ENCODE data around the gene AFG1L. TPM values are rescaled to one million over a fixed set of nuclear protein-coding genes. Genes with fewer than 3 reads are reported as not detected.

Gene AFG1L
- total RNA-seq, 2 donors from 2014 or later: 3.5 TPM

DNA sequence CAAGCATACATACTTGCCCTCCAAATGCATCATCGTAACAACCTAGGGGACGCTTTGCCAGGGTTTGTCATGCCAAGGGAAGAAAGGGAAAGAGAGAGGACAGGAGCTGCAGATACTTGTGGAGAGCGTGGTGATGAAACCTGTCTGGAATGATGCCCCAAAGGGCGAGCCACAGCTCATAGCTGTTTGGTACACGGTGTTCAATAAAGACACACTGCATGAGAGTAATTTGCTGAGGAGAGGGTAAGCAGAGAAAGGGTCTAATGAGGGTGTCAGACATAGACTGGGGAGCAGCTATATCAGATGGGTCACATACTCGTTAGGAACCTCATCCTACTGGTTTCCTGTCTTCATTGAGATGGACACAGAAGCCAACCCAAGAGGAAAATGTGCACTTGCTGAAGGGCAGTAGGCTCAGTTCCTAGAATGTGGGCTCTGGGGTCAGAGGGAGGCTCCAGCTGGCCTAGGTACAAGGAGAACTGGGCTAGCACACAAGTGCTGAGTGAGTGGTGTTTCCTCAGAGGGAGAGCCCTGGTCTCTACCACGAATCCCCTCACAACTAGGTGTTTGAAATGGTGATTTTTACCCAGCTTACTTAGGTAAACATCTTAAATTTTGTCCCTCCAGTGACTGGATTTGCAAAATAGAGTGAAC is 260.7 kb downstream of the AFG1L start:
- WGBS: 34% methylated on average over 7 of the region's 7 CpGs
- peak overlapping the region; percentile 61 to 100 for H3K27ac ChIP-seq
- TF ChIP-seq, protein P1, sequence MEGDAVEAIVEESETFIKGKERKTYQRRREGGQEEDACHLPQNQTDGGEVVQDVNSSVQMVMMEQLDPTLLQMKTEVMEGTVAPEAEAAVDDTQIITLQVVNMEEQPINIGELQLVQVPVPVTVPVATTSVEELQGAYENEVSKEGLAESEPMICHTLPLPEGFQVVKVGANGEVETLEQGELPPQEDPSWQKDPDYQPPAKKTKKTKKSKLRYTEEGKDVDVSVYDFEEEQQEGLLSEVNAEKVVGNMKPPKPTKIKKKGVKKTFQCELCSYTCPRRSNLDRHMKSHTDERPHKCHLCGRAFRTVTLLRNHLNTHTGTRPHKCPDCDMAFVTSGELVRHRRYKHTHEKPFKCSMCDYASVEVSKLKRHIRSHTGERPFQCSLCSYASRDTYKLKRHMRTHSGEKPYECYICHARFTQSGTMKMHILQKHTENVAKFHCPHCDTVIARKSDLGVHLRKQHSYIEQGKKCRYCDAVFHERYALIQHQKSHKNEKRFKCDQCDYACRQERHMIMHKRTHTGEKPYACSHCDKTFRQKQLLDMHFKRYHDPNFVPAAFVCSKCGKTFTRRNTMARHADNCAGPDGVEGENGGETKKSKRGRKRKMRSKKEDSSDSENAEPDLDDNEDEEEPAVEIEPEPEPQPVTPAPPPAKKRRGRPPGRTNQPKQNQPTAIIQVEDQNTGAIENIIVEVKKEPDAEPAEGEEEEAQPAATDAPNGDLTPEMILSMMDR (IDR thresholded peaks at IDR 0.05): no peak
- TF ChIP-seq POLR2A (IDR thresholded peaks at IDR 0.05): no peak
- TF ChIP-seq POLR2AphosphoS5 (IDR thresholded peaks at IDR 0.05): peak; percentile 82
- intact Hi-C loops (cut with DNase I): loop anchor here (5.0 kb wide), 3 partner anchors 227 to 452 kb away; no protein-coding TSS in a partner anchor
- no peak overlapping the region for H3K4me3 ChIP-seq
- no peaks in the 10 kb centered on the region for H3K4me1 ChIP-seq (replicated peaks)
- no peaks in the 10 kb centered on the region for H3K36me3 ChIP-seq
- DNase-seq (ENCODE audit: low spot score): peak; percentile 79
- H3K27me3 ChIP-seq (replicated peaks; ENCODE audit: insufficient read depth): no peaks in the 10 kb centered on the region
- H3K9me3 ChIP-seq: no peaks in the 10 kb centered on the region

DNA sequence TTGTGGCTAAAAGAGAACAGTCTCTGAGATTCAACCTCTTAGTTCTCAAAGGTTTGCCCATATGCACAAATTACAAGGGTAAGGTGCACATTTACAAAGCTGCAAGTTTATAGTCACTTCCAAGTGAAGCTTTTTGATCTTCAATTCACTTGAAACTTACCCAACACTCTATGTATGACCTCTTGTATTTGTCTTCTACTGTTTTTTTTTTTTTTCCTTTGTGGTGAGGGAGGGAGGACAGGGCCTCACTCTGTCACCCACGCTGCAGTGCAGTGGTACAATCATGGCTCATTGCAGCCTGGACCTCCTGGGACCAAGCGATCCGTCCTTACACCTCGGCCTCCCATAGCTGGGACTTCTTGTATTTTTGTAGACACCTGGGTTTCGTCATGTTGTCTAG is 261.4 kb downstream of the AFG1L start:
- WGBS: 86% methylated on average over 5 of the region's 5 CpGs
- Histone ChIP-seq H3K36me3 (no peaks in the 10 kb centered on the region), H3K4me3 (no peak overlapping the region), H3K9me3 (no peaks in the 10 kb centered on the region), H3K4me1 (replicated peaks) (no peaks in the 10 kb centered on the region), H3K27me3 (replicated peaks; ENCODE audit: insufficient read depth) (no peaks in the 10 kb centered on the region), H3K27ac (peak overlapping the region; percentile 99 to 100)
- intact Hi-C loops (cut with DNase I): loop anchor here (5.0 kb wide), 3 partner anchors 226 to 451 kb away; no protein-coding TSS in a partner anchor
- DNase-seq (ENCODE audit: low spot score): no peak
- TF ChIP-seq, protein P1 (IDR thresholded peaks at IDR 0.05): no peak
- TF ChIP-seq POLR2A (IDR thresholded peaks at IDR 0.05) (no peak), POLR2AphosphoS5 (IDR thresholded peaks at IDR 0.05) (no peak)

DNA sequence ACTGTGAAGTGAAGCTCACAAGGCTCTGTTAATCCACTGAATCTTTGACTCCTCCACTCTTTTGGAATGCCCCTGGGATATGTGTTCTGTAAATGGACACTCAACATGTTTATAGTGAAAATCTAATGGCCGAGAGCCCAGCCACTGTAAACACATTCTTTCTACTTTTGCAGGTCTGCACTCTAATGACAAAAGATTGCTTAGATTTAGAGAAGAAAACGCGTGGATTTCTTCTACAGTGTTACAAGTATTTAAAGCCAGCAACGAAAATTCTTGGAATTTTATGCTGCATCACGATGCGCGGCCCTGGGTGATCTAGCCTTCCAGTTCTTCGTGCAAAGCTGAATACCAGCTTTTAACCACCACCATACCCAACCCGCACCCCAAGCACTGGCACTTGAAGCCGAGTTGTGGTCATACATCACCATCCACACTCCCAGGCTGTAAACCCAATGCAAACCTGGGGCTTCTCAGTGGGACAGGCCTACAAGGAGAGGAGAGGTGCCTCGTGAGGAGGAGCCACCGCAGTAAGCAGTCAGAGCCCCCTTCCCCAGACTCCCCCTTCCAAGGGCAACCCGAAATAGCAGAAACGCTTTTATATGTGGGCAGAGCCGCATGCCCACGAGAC is 262.1 kb downstream of the AFG1L start:
- peak; percentile 42 for DNase-seq (ENCODE audit: low spot score)

DNA sequence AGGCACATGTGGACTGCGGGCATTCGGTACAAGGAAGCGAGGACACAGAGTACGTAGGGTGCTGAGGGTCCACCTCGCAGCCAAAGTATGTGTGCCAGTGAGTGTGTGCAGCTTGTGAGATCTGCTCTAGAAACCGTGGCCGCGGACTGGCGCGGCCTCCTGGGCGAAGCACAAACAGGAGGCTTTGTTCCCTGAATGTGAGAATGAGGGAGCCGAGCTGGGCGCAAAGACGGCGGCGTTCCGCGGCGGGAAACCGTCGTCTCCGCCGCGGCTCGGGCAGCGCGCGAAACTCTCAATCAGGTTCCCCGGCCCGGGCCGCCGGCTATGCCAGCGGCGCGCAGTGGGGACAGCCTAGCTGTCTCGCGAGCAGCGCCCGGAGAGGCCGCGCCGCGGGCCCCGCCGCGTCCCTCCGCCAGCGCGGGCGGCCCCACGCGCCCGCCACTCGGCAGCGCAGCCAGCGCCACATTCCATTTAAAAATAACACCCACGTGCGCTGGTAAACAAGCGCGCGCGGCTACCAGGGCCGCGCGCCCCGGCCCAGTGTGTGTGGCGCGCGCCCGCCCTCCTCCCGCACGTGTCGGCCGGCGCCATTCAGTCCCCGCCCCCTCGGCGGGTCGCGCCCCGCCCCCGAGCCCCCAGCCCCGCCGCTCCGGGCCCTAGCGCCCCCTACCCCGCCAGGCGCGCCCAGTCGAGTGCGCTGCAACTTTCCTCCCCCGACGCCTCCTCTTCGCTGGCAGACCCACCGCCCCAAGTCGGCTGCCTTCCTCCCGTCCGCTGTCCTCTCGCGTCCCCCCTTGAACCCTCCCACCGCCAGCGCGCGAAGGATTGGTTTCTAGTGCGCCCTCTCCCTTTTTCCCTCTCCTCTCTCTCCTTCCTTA is 262.9 kb downstream of the AFG1L start:
- H3K4me1 ChIP-seq (replicated peaks): no peaks in the 10 kb centered on the region
- WGBS: under 1% methylated on average over 90 of the region's 105 CpGs
- peak overlapping the region; percentile 97 to 98 for H3K4me3 ChIP-seq
- DNase-seq (ENCODE audit: low spot score): peak; percentile 78
- no peak for TF ChIP-seq POLR2A (IDR thresholded peaks at IDR 0.05)
- TF ChIP-seq, protein P1 (IDR thresholded peaks at IDR 0.05): peak in 1 of 4 experiments; percentile 17
- no peaks in the 10 kb centered on the region for H3K36me3 ChIP-seq
- H3K27me3 ChIP-seq (replicated peaks; ENCODE audit: insufficient read depth): no peaks in the 10 kb centered on the region
- H3K9me3 ChIP-seq: no peaks in the 10 kb centered on the region
- peak overlapping the region; percentile 99 to 100 for H3K27ac ChIP-seq
- intact Hi-C loops (cut with DNase I): loop anchor here (2.0 to 5.0 kb wide), 4 partner anchors 99 to 450 kb away; no protein-coding TSS in a partner anchor

More for the DNA sequence above, 262.1 kb downstream of the AFG1L start:
- H3K27me3 ChIP-seq (replicated peaks; ENCODE audit: insufficient read depth): no peaks in the 10 kb centered on the region
- H3K36me3 ChIP-seq: no peaks in the 10 kb centered on the region
- peak overlapping the region; percentile 99 to 100 for H3K27ac ChIP-seq
- H3K4me3 ChIP-seq: peak overlapping the region; percentile 97 to 98
- no peaks in the 10 kb centered on the region for H3K9me3 ChIP-seq
- intact Hi-C loops (cut with DNase I): loop anchor here (5.0 kb wide), 3 partner anchors 225 to 450 kb away; no protein-coding TSS in a partner anchor
- 11% methylated on average over 16 of the region's 16 CpGs for WGBS
- no peaks in the 10 kb centered on the region for H3K4me1 ChIP-seq (replicated peaks)
- TF ChIP-seq POLR2A (IDR thresholded peaks at IDR 0.05) (no peak), POLR2AphosphoS5 (IDR thresholded peaks at IDR 0.05) (peak; percentile 36)
- TF ChIP-seq, protein P1 (IDR thresholded peaks at IDR 0.05): no peak

Measured in prostate gland (tissue), 2 donors.